ENCODE data around the gene OR8B3. TPM values are rescaled to one million over a fixed set of nuclear protein-coding genes. Genes with fewer than 3 reads are reported as not detected.

The OR8B3 gene
- total and polyA plus RNA-seq, 2 experiments from 2014 or later, result not detected

- Histone ChIP-seq H3K27me3 (ENCODE audit: insufficient read depth) (no peaks in the 10 kb centered on the region), H3K4me1 (ENCODE audit: insufficient read depth) (no peaks in the 10 kb centered on the region), H3K4me3 (no peak overlapping the region), H3K79me2 (replicated peaks; ENCODE audit: insufficient read depth) (no peaks in the 10 kb centered on the region), H2AFZ (no peak overlapping the region), H4K20me1 (replicated peaks; ENCODE audit: insufficient read depth) (no peaks in the 10 kb centered on the region), H3K9me2 (ENCODE audit: insufficient read depth) (peaks cover 9% of the 10 kb centered on the region), H3K4me2 (no peak overlapping the region), H3F3A (replicated peaks; ENCODE audit: low read depth) (no peaks in the 10 kb centered on the region), H3K36me3 (ENCODE audit: insufficient read depth) (no peaks in the 10 kb centered on the region), H3K27ac (ENCODE audit: low read depth) (no peak overlapping the region)
- TF ChIP-seq JUNB (IDR thresholded peaks at IDR 0.05; ENCODE audit: unreplicated experiment) (no peak), EZH2phosphoT487 (IDR thresholded peaks at IDR 0.05; ENCODE audit: unreplicated experiment) (no peak), ZNF114 (CRISPR knock-in tag; IDR thresholded peaks at IDR 0.05) (no peak), CTCF (conservative IDR thresholded peaks at IDR 0.05; ENCODE audit: low read depth in 2 of 2) (no peak), NANOG (IDR thresholded peaks at IDR 0.05; ENCODE audit: borderline replicate concordance) (no peak), CREB1 (CRISPR knock-in tag; IDR thresholded peaks at IDR 0.05; ENCODE audit: low read depth) (no peak), POLR2AphosphoS5 (IDR thresholded peaks at IDR 0.05; ENCODE audit: low read depth) (no peak), REST (IDR thresholded peaks at IDR 0.05; ENCODE audit: unreplicated experiment) (no peak), EZH2 (IDR thresholded peaks at IDR 0.05; ENCODE audit: low read depth, unreplicated experiment) (no peak), STAT1 (IDR thresholded peaks at IDR 0.05; ENCODE audit: unreplicated experiment) (no peak)
- no peak for DNase-seq (ENCODE audit: low spot score)
- peaks cover 1% of the 10 kb centered on the region for H3K27me3 Mint-ChIP-seq (ENCODE audit: insufficient read depth, low read depth, poor library complexity)
- no peak overlapping the region; the same call in 1 of the 2 replicates for H3K27ac Mint-ChIP-seq
- H3K4me3 Mint-ChIP-seq, result no peak overlapping the region
- ATAC-seq, result no peak
- no peaks in the 10 kb centered on the region for H3K4me1 Mint-ChIP-seq
- H3K36me3 Mint-ChIP-seq (ENCODE audit: low read depth), result no peaks in the 10 kb centered on the region
- no peaks in the 10 kb centered on the region for H3K9me3 Mint-ChIP-seq
These were observed 44.0 kb upstream of the OR8B3 start for GRCh38 chr11:124442847-124443246.

GRCh38 chr11:124442442-124442841, 43.6 kb upstream of the OR8B3 start:
- no peak overlapping the region for H3K4me3 ChIP-seq
- no peaks in the 10 kb centered on the region for H4K20me1 ChIP-seq (replicated peaks; ENCODE audit: insufficient read depth)
- H3K27ac Mint-ChIP-seq, result no peak overlapping the region; the same call in 1 of the 2 replicates
- H3K9me2 ChIP-seq (ENCODE audit: insufficient read depth), result peaks cover 9% of the 10 kb centered on the region
- no peaks in the 10 kb centered on the region for H3K4me1 Mint-ChIP-seq
- H3K9me3 Mint-ChIP-seq, result no peaks in the 10 kb centered on the region
- TF ChIP-seq EZH2phosphoT487 (IDR thresholded peaks at IDR 0.05; ENCODE audit: unreplicated experiment) (no peak), CTCF (conservative IDR thresholded peaks at IDR 0.05; ENCODE audit: low read depth in 2 of 2) (peak in 1 of 2 experiments; percentile 32; a peak in 2 of 4 replicates)
- H3K4me1 ChIP-seq (ENCODE audit: insufficient read depth), result no peaks in the 10 kb centered on the region
- H3K4me2 ChIP-seq, result no peak overlapping the region
- no peaks in the 10 kb centered on the region for H3K36me3 ChIP-seq (ENCODE audit: insufficient read depth)
- no peak for ATAC-seq
- peak; percentile 7 for DNase-seq (ENCODE audit: low spot score)
- no peak overlapping the region for H2AFZ ChIP-seq
- no peak overlapping the region for H3K4me3 Mint-ChIP-seq
- no peaks in the 10 kb centered on the region for H3K27me3 ChIP-seq (ENCODE audit: insufficient read depth)
- H3K27me3 Mint-ChIP-seq (ENCODE audit: insufficient read depth, low read depth, poor library complexity), result peaks cover 1% of the 10 kb centered on the region
- H3K79me2 ChIP-seq (replicated peaks; ENCODE audit: insufficient read depth), result no peaks in the 10 kb centered on the region
- H3F3A ChIP-seq (replicated peaks; ENCODE audit: low read depth), result no peaks in the 10 kb centered on the region
- no peak overlapping the region for H3K27ac ChIP-seq (ENCODE audit: low read depth)
- H3K36me3 Mint-ChIP-seq (ENCODE audit: low read depth), result no peaks in the 10 kb centered on the region

All from GM23338 (cell line).